Measurements from ENCODE around the gene BRD1. TPM values are rescaled to one million over a fixed set of nuclear protein-coding genes. Genes with fewer than 3 reads are reported as not detected.

Gene BRD1
- total RNA-seq, 4 donors from 2014 or later: 15.6 to 25.2 (median 18.1) TPM

DNA sequence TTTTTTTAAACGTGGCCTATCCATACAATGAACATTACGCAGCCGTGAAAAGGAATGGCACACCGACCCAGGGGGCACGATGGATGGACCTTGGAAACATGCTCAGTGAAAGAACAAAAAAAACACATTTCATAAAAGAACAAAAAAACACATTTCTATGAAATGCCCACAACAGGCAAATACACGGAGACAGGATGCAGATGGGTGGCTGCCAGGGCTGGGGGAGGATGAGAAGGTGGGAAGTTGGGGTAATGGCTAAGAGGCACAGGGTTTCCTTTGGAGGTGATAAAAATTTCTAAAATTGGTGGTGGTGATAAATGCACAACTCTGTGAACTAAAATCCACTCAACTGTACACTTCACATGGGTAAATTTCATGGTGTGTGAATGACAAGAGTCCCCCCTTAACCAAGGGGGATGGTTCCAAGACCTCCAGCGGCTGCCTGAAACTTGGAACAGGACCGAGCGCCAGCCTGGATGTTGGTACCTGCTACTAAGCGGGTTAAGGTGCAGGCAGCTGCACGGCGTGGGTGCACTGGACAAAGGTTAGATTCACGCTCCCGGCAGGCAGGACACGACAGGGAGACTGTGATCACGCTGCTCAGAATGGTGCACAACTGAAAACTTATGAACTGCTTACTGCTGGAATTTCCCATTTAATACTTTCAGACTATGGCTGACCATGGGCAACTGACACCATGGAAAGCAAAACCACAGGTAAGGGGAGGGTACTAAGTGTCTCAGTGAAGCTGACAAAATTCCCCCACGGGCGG lies 16.5 kb downstream of the BRD1 start:
- intact Hi-C loops (cut with DNase I; ENCODE audit: low total_unique reads) (no loop called here), in situ Hi-C loops (cut with MboI; ENCODE audit: low sequenced_read_pairs in 4 of 4) (no loop called here)
- no peak for DNase-seq
- no peaks in the 10 kb centered on the region for H3K36me3 ChIP-seq
- peaks cover 38 to 39% of the 10 kb centered on the region in 2 donors for H3K4me1 ChIP-seq
- no peaks in the 10 kb centered on the region for H3K27me3 ChIP-seq
- H3K4me3 ChIP-seq: no peak overlapping the region
- no peak overlapping the region for H3K27ac ChIP-seq
- H3K9me3 ChIP-seq: no peaks in the 10 kb centered on the region
- ATAC-seq: no peak
- TF ChIP-seq, protein P1, sequence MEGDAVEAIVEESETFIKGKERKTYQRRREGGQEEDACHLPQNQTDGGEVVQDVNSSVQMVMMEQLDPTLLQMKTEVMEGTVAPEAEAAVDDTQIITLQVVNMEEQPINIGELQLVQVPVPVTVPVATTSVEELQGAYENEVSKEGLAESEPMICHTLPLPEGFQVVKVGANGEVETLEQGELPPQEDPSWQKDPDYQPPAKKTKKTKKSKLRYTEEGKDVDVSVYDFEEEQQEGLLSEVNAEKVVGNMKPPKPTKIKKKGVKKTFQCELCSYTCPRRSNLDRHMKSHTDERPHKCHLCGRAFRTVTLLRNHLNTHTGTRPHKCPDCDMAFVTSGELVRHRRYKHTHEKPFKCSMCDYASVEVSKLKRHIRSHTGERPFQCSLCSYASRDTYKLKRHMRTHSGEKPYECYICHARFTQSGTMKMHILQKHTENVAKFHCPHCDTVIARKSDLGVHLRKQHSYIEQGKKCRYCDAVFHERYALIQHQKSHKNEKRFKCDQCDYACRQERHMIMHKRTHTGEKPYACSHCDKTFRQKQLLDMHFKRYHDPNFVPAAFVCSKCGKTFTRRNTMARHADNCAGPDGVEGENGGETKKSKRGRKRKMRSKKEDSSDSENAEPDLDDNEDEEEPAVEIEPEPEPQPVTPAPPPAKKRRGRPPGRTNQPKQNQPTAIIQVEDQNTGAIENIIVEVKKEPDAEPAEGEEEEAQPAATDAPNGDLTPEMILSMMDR (IDR thresholded peaks at IDR 0.05 in 4 of 5, conservative IDR thresholded peaks at IDR 0.05 in 1 of 5): no peak
- TF ChIP-seq POLR2A (IDR thresholded peaks at IDR 0.05): no peak

- H3K9me3 ChIP-seq: no peaks in the 10 kb centered on the region
- intact Hi-C loops (cut with DNase I; ENCODE audit: low total_unique reads) (no loop called here), in situ Hi-C loops (cut with MboI; ENCODE audit: low sequenced_read_pairs in 4 of 4) (no loop called here)
- no peak for DNase-seq
- no peaks in the 10 kb centered on the region for H3K36me3 ChIP-seq
- ATAC-seq: no peak
- H3K27ac ChIP-seq: no peak overlapping the region
- H3K4me3 ChIP-seq: no peak overlapping the region
- no peaks in the 10 kb centered on the region for H3K27me3 ChIP-seq
- peaks cover 35 to 38% of the 10 kb centered on the region in 2 donors for H3K4me1 ChIP-seq
- no peak for TF ChIP-seq POLR2A (IDR thresholded peaks at IDR 0.05)
- TF ChIP-seq, protein P1 (IDR thresholded peaks at IDR 0.05 in 4 of 5, conservative IDR thresholded peaks at IDR 0.05 in 1 of 5): no peak
These were observed 17.2 kb downstream of the BRD1 start for GRCh38 chr22:49810363-49811019.

DNA sequence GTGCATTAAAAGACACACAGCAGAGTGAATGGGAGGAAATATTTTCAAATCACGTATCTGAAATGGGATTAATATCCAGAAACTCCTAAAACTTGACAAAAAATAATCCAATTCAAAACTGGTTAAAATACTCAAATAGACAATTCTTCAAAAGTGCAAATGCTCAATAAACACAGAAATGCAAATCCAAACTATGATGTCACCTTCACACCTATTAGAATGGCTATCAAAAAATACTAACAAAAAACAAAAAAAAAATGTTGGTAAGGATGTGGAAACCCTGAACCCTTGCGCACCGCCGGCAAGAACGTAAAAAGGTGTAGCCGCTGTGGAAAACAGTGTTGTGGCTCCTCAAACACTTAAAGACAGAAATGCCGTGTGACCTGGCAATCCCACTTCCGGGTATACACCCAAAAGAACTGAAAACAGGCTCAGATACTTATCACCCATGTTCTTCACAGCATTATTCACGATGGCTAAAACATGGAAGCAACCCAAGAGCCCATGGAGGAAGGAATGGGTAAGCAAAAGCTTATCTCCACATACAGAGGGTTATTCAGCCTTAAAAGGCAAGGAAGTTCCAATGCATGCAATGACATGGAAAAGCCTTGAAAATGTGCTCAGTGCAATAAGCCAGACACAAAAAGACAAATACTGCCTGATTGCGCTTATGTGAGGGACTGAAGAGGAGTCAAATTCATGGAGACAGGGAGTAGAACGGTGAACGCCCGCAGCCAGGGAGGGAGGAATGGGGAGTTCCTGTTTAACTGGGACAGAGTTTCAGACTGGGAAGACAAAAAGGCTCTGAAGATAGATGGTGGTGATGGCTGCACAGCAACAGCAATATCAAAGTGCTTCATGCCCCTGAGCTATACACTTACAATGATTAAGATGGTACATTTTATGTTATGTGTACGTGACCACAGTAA lies 19.6 kb downstream of the BRD1 start:
- H3K4me3 ChIP-seq: no peak overlapping the region
- ATAC-seq (no peak), DNase-seq (no peak)
- in situ Hi-C loops (cut with MboI; ENCODE audit: low sequenced_read_pairs in 4 of 4) (no loop called here), intact Hi-C loops (cut with DNase I; ENCODE audit: low total_unique reads) (no loop called here)
- H3K9me3 ChIP-seq: no peaks in the 10 kb centered on the region
- H3K27ac ChIP-seq: no peak overlapping the region
- H3K27me3 ChIP-seq: no peaks in the 10 kb centered on the region
- H3K36me3 ChIP-seq: peaks cover 0 to 10% of the 10 kb centered on the region in 2 donors
- peaks cover 38% of the 10 kb centered on the region in 2 donors for H3K4me1 ChIP-seq
- TF ChIP-seq POLR2A (IDR thresholded peaks at IDR 0.05): no peak
- TF ChIP-seq, protein P1 (IDR thresholded peaks at IDR 0.05 in 4 of 5, conservative IDR thresholded peaks at IDR 0.05 in 1 of 5): no peak

- in situ Hi-C loops (cut with MboI; ENCODE audit: low sequenced_read_pairs in 4 of 4) (no loop called here), intact Hi-C loops (cut with DNase I; ENCODE audit: low total_unique reads) (no loop called here)
- H3K27me3 ChIP-seq: no peaks in the 10 kb centered on the region
- DNase-seq (no peak), ATAC-seq (no peak)
- H3K9me3 ChIP-seq: no peaks in the 10 kb centered on the region
- H3K36me3 ChIP-seq: peaks cover 0 to 14% of the 10 kb centered on the region in 2 donors
- TF ChIP-seq POLR2A (IDR thresholded peaks at IDR 0.05): no peak
- TF ChIP-seq, protein P1 (IDR thresholded peaks at IDR 0.05 in 4 of 5, conservative IDR thresholded peaks at IDR 0.05 in 1 of 5): no peak
- H3K4me3 ChIP-seq: no peak overlapping the region
- no peak overlapping the region for H3K27ac ChIP-seq
- H3K4me1 ChIP-seq: peaks cover 38% of the 10 kb centered on the region in 2 donors
These were observed 20.5 kb downstream of the BRD1 start for GRCh38 chr22:49807129-49807528.

Data from gastrocnemius medialis (tissue), 4 donors.